Prostate gland (tissue), 2 donors: ENCODE measurements around the gene DUS3L.

Experiments
- CTCF ChIP-seq, 4 experiments: fragments of 200-600 bp in 2 of 4; fragments of 450-650 bp in 2 of 4; sonication (generic) in 2 of 4; IDR thresholded peaks; 1 replicate in 3 of 4; 2 replicates in 1 of 4; pipeline ENCODE4 v1.5.1; 2016 to 2019; ENCODE audit warnings: antibody characterized with exemption in 4 of 4, mild to moderate bottlenecking in 2 of 4, moderate library complexity in 2 of 4
- POLR2AphosphoS5 ChIP-seq: sonication (generic); formaldehyde crosslinking; IDR thresholded peaks from one replicate; pipeline ENCODE4 v1.6.1; 2017; ENCODE audit warnings: antibody characterized with exemption

DNA sequence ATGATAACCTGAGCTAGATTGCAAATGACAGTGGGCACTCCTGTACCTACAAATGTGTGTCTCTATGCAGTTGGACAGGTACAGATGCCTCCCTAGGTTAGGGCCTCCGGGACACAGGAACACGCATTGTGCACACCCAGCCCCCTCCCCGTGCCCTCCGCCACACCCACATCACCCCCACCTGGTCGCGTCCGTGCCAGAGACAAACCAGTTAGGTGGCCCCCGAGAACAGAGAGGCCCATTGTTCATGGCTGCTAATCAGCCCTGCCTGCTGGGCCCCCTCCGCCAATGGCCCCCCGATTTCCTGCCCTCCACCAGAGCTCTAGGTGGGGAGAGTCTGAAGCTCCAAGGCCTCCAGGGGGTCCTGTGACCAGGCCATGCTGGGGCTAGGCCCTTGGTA lies 27.6 kb upstream of the DUS3L start:
- no peak for TF ChIP-seq CTCF (IDR thresholded peaks at IDR 0.05)
- no peak for TF ChIP-seq POLR2AphosphoS5
